IMR-90 (cell line): Measurements from ENCODE around the gene EPN2. TPM values are rescaled to one million over a fixed set of nuclear protein-coding genes. Genes with fewer than 3 reads are reported as not detected.

Experiments
- ATAC-seq: fragments of 200-7000 bp; cut with Tn5 transposase; 2 replicates; pipeline ENCODE4 v1.9.1; 2020; ENCODE audit warnings: low read depth, mild to moderate bottlenecking, moderate library complexity
- BruUV-seq: library from RNA; stranded (reverse); fragments of 400-500 nt; replicated peaks from 2 replicates; lab custom pipeline; 2021; lab: Mats Ljungman, UMichigan
- CTCF ChIA-PET: fragments of 300-600 bp; formaldehyde crosslinking; extraction: SDS; loops from one replicate; lab custom pipeline; 2021; ENCODE audit warnings: antibody characterized with exemption; lab: Yijun Ruan, JAX
- POLR2A ChIA-PET: fragments of 300-600 bp; sonication (Branson Sonifier 250); formaldehyde crosslinking; loops from one replicate; lab custom pipeline; 2022; ENCODE audit warnings: antibody characterized with exemption; ENCODE audit not compliant: unreplicated experiment; lab: Charles Lee
- DNase-seq: peaks from one replicate; pipeline ENCODE4 v3.0.0; 2013
- H2AFZ ChIP-seq: replicated peaks from 2 replicates; pipeline ENCODE3; 2013; ENCODE audit warnings: low read length, mild to moderate bottlenecking; ENCODE audit not compliant: poor library complexity
- H2AK5ac ChIP-seq: 2 replicates; pipeline ENCODE4 v1.6.1; 2013; ENCODE audit warnings: low read depth, low read length, inconsistent platforms
- H2AK9ac ChIP-seq: replicated peaks from 2 replicates; pipeline ENCODE3; 2013; ENCODE audit warnings: mild to moderate bottlenecking, low read depth, low read length, moderate library complexity; ENCODE audit not compliant: poor library complexity
- H2BK120ac ChIP-seq: 2 replicates; pipeline ENCODE4 v1.6.1; 2013; ENCODE audit warnings: low read depth, low read length, inconsistent platforms
- H2BK15ac ChIP-seq: 3 replicates; pipeline ENCODE4 v1.6.1; 2013; ENCODE audit warnings: low read depth, low read length, inconsistent platforms
- H2BK20ac ChIP-seq: 2 replicates; pipeline ENCODE4 v1.6.1; 2013; ENCODE audit warnings: low read depth, mild to moderate bottlenecking, inconsistent platforms, low read length, moderate library complexity
- H2BK5ac ChIP-seq: 2 replicates; pipeline ENCODE4 v1.6.1; 2013; ENCODE audit warnings: mild to moderate bottlenecking, low read depth, low read length, inconsistent platforms; ENCODE audit not compliant: poor library complexity, severe bottlenecking
- H3K14ac ChIP-seq: replicated peaks from 2 replicates; pipeline ENCODE4 v1.6.1; 2013; ENCODE audit warnings: low read depth, low read length, inconsistent platforms
- H3K18ac ChIP-seq: 2 replicates; pipeline ENCODE4 v1.6.1; 2013; ENCODE audit warnings: low read depth, low read length, control low read depth
- H3K23ac ChIP-seq: 2 replicates; pipeline ENCODE4 v1.6.1; 2013; ENCODE audit warnings: low read depth, low read length, inconsistent platforms
- H3K27ac ChIP-seq: 2 replicates; pipeline ENCODE4 v1.5.1; 2013; ENCODE audit warnings: mild to moderate bottlenecking, control low read depth, low read length; ENCODE audit not compliant: insufficient read depth
- H3K27me3 ChIP-seq: 2 replicates; pipeline ENCODE4 v1.6.1; 2013; ENCODE audit warnings: low read length; ENCODE audit not compliant: control insufficient read depth, insufficient read depth
- H3K36me3 ChIP-seq: 2 replicates; pipeline ENCODE4 v1.6.1; 2013; ENCODE audit warnings: low read length, mixed read lengths; ENCODE audit not compliant: control insufficient read depth, insufficient read depth
- H3K4ac ChIP-seq: 2 replicates; pipeline ENCODE4 v1.6.1; 2013; ENCODE audit warnings: low read depth, low read length, inconsistent platforms
- H3K4me1 ChIP-seq: 2 replicates; pipeline ENCODE4 v1.6.1; 2013; ENCODE audit warnings: low read length, mixed read lengths; ENCODE audit not compliant: control insufficient read depth, insufficient read depth
- H3K4me2 ChIP-seq: 2 replicates; pipeline ENCODE4 v1.6.1; 2013; ENCODE audit warnings: low read depth, mild to moderate bottlenecking, control low read depth, low read length, moderate library complexity
- H3K4me3 ChIP-seq: 2 replicates; pipeline ENCODE4 v1.5.1; 2013; ENCODE audit warnings: low read depth, mild to moderate bottlenecking, control low read depth, low read length, moderate library complexity; ENCODE audit not compliant: insufficient read depth
- H3K56ac ChIP-seq: 2 replicates; pipeline ENCODE4 v1.6.1; 2013; ENCODE audit warnings: low read length, inconsistent platforms; ENCODE audit not compliant: insufficient read depth; ENCODE audit errors: extremely low read depth
- H3K79me1 ChIP-seq, 2 experiments: 2 replicates each; pipeline ENCODE4 v1.6.1; 2013; ENCODE audit warnings: low read length in 2 of 2, inconsistent platforms in 1 of 2, low read depth in 1 of 2
- H3K9ac ChIP-seq: 2 replicates; pipeline ENCODE4 v1.6.1; 2013; ENCODE audit warnings: low read depth, low read length, control low read depth
- H3K9me1 ChIP-seq: 2 replicates; pipeline ENCODE4 v1.6.1; 2013; ENCODE audit warnings: low read length, inconsistent platforms; ENCODE audit not compliant: insufficient read depth
- H3K9me3 ChIP-seq: 2 replicates; pipeline ENCODE4 v1.6.1; 2013; ENCODE audit warnings: low read length; ENCODE audit not compliant: control insufficient read depth, insufficient read depth
- H4K20me1 ChIP-seq: 2 replicates; pipeline ENCODE4 v1.6.1; 2013; ENCODE audit warnings: low read length, inconsistent platforms; ENCODE audit not compliant: insufficient read depth
- H4K5ac ChIP-seq: 2 replicates; pipeline ENCODE4 v1.6.1; 2013; ENCODE audit warnings: mild to moderate bottlenecking, low read depth, low read length, control low read depth
- H4K8ac ChIP-seq, 2 experiments: 2 replicates each; pipeline ENCODE4 v1.6.1; 2013; ENCODE audit warnings: low read depth in 2 of 2, low read length in 2 of 2, control low read depth in 1 of 2, inconsistent platforms in 1 of 2
- H4K91ac ChIP-seq: 2 replicates; pipeline ENCODE4 v1.6.1; 2013; ENCODE audit warnings: low read depth, low read length, inconsistent platforms; ENCODE audit not compliant: insufficient read depth
- BHLHE40 ChIP-seq: fragments of 150-350 bp; IDR thresholded peaks from 2 replicates; pipeline ENCODE4 v1.6.1; 2016; ENCODE audit warnings: mild to moderate bottlenecking, low read depth, low read length
- CEBPB ChIP-seq: IDR thresholded peaks from 2 replicates; pipeline ENCODE4 v1.6.1; 2012; ENCODE audit warnings: low read depth, low read length, improper control_type of control experiment
- CHD1 ChIP-seq: IDR thresholded peaks from 2 replicates; pipeline ENCODE4 v1.6.1; 2012; ENCODE audit warnings: low read depth, low read length, improper control_type of control experiment
- CTCF ChIP-seq: conservative IDR thresholded peaks from 2 replicates; pipeline ENCODE4 v1.5.1; 2012; ENCODE audit warnings: mild to moderate bottlenecking, low read depth, low read length, improper control_type of control experiment
- ELK1 ChIP-seq: fragments of 150-350 bp; IDR thresholded peaks from 2 replicates; pipeline ENCODE4 v1.6.1; 2016; ENCODE audit warnings: low read depth, mild to moderate bottlenecking, low read length, moderate library complexity, borderline replicate concordance
- FOS ChIP-seq: fragments of 150-350 bp; IDR thresholded peaks from 2 replicates; pipeline ENCODE4 v1.6.1; 2016; ENCODE audit warnings: low read depth, low read length
- MAFK ChIP-seq: IDR thresholded peaks from 2 replicates; pipeline ENCODE4 v1.6.1; 2012; ENCODE audit warnings: low read depth, low read length, improper control_type of control experiment
- MAZ ChIP-seq: IDR thresholded peaks from 2 replicates; pipeline ENCODE4 v1.6.1; 2012; ENCODE audit warnings: low read depth, mild to moderate bottlenecking, low read length, improper control_type of control experiment, moderate library complexity, borderline replicate concordance
- MXI1 ChIP-seq: IDR thresholded peaks from 2 replicates; pipeline ENCODE4 v1.6.1; 2012; ENCODE audit warnings: low read depth, mild to moderate bottlenecking, low read length, moderate library complexity, borderline replicate concordance
- NFE2L2 ChIP-seq: fragments of 150-350 bp; IDR thresholded peaks from 2 replicates; pipeline ENCODE4 v1.6.1; 2016; ENCODE audit warnings: low read depth, mild to moderate bottlenecking, low read length
- POLR2A ChIP-seq: IDR thresholded peaks from 2 replicates; pipeline ENCODE4 v1.6.1; 2012; ENCODE audit warnings: mild to moderate bottlenecking, low read depth, low read length
- RAD21 ChIP-seq: IDR thresholded peaks from 2 replicates; pipeline ENCODE4 v1.6.1; 2012; ENCODE audit warnings: low read length, improper control_type of control experiment
- RCOR1 ChIP-seq: IDR thresholded peaks from 2 replicates; pipeline ENCODE4 v1.6.1; 2012; ENCODE audit warnings: mild to moderate bottlenecking, low read length, improper control_type of control experiment; ENCODE audit not compliant: insufficient replicate concordance
- RFX5 ChIP-seq: IDR thresholded peaks from 2 replicates; pipeline ENCODE4 v1.8.0; 2012; ENCODE audit warnings: low read depth, mild to moderate bottlenecking, low read length, moderate library complexity
- SMC3 ChIP-seq: fragments of 150-350 bp; IDR thresholded peaks from 2 replicates; pipeline ENCODE4 v1.6.1; 2016; ENCODE audit warnings: low read depth, mild to moderate bottlenecking, antibody characterized with exemption, low read length, moderate library complexity
- USF2 ChIP-seq: fragments of 150-350 bp; IDR thresholded peaks from 2 replicates; pipeline ENCODE4 v1.6.1; 2017; ENCODE audit warnings: mild to moderate bottlenecking, antibody characterized with exemption, low read length, low read depth
- WGBS, 2 experiments: methylation state at CpG; one replicate each; pipeline versions ENCODE4 v1.1.5 to v1.1.7; 2013; ENCODE audit warnings: missing lambda C conversion rate in 2 of 2; ENCODE audit not compliant: insufficient read length in 1 of 2; ENCODE audit errors: extremely low coverage in 2 of 2; 5-methylcytosine and 5-hydroxymethylcytosine counted together
- dilution Hi-C: fragments of 300-500 bp; cut with HindIII; formaldehyde crosslinking; loops from one replicate; pipeline ENCODE4 v1.14.3; 2018; ENCODE audit warnings: low sequenced_read_pairs; ENCODE audit not compliant: unreplicated experiment
- in situ Hi-C: fragments of 300-500 bp; cut with MboI; formaldehyde crosslinking; loops from 3 replicates; pipeline ENCODE4 v1.14.3; 2019; ENCODE audit warnings: low sequenced_read_pairs, inconsistent platforms, mixed read lengths
- intact Hi-C: fragments of 100-400 bp; cut with micrococcal nuclease; formaldehyde crosslinking; loops from 2 replicates; pipeline ENCODE4 v1.10.0; 2022
- polyA plus RNA-seq, 3 experiments: library from polyadenylated mRNA; depleted of rRNA; stranded (reverse); fragments of >200 nt; gene quantifications; 2 replicates each; pipeline ENCODE4 v1.2.3, GENCODE V29; 2012; ENCODE audit warnings: low replicate concordance in 1 of 3
- total RNA-seq: library from RNA; depleted of rRNA; stranded (reverse); fragments of >200 nt; gene quantifications from 2 replicates; pipeline ENCODE4 v1.2.3, GENCODE V29; 2012

Gene EPN2
- total and polyA plus RNA-seq, 2 of the 4 experiments (the other 2 are of a cell fraction) = 14.9 to 25.3 TPM

- no peak overlapping the region for H3K18ac ChIP-seq
- no peak overlapping the region for H2BK5ac ChIP-seq
- H3K4me3 ChIP-seq = no peak overlapping the region
- H4K5ac ChIP-seq = no peak overlapping the region
- peaks cover 71% of the 10 kb centered on the region for H4K20me1 ChIP-seq
- no peak overlapping the region for H3K4me2 ChIP-seq
- ATAC-seq = peak; percentile 59
- no peak overlapping the region for H2AK9ac ChIP-seq
- no peaks in the 10 kb centered on the region for H3K27me3 ChIP-seq
- no peak overlapping the region for H3K9ac ChIP-seq
- no peaks in the 10 kb centered on the region for H3K9me3 ChIP-seq
- no peak overlapping the region for H2BK120ac ChIP-seq
- ChIA-PET CTCF (no interaction called here), POLR2A (no interaction called here)
- TF ChIP-seq SMC3 (no peak), CTCF (no peak), RFX5 (no peak), ELK1 (no peak), MXI1 (no peak), CEBPB (no peak), RCOR1 (no peak), NFE2L2 (no peak), MAFK (no peak), USF2 (no peak), FOS (no peak), RAD21 (no peak), BHLHE40 (no peak), POLR2A (no peak), MAZ (no peak), CHD1 (no peak)
- H3K4me1 ChIP-seq = peaks cover 15% of the 10 kb centered on the region
- peaks cover 23 to 88% of the 10 kb centered on the region in 2 experiments for H3K79me1 ChIP-seq
- H3K4ac ChIP-seq = no peak overlapping the region
- H3K23ac ChIP-seq = no peak overlapping the region
- H3K36me3 ChIP-seq = peaks cover 10% of the 10 kb centered on the region; the same call in 1 of the 2 replicates
- H3K9me1 ChIP-seq = peaks cover 27% of the 10 kb centered on the region
- intact Hi-C loops = no loop called here
- H4K91ac ChIP-seq = no peak overlapping the region
- no peak overlapping the region for H2AFZ ChIP-seq
- no peak overlapping the region for H2BK15ac ChIP-seq
- H2BK20ac ChIP-seq = no peak overlapping the region
- BruUV-seq = no TSS peak
- no peak overlapping the region for H4K8ac ChIP-seq
- in situ Hi-C loops = no loop called here
- 75% methylated on average over 2 of the region's 5 CpGs; no CpG with 5 or more reads in 1 of the 2 experiments for WGBS, 2 experiments
- dilution Hi-C loops = no loop called here
- no peak overlapping the region for H3K56ac ChIP-seq
- peak overlapping the region; percentile 37; the same call in 1 of the 2 replicates for H2AK5ac ChIP-seq
- no peak overlapping the region for H3K27ac ChIP-seq
- 0 out of 2 replicates have a peak overlapping the region, but pooled peaks have one; percentile 55 for H3K14ac ChIP-seq
- no peak for DNase-seq
Measured at GRCh38 chr17:19288453-19288852, 51.3 kb downstream of the EPN2 start.
